Measurements from ENCODE around the gene PPP1R17.

PPP1R17 gene

GRCh38 chr7:31683445-31684225, 3.4 kb upstream of the PPP1R17 start:
- peaks cover 30% of the 10 kb centered on the region for H3K27me3 Mint-ChIP-seq
- H3K9me3 Mint-ChIP-seq = no peaks in the 10 kb centered on the region
- intact Hi-C loops (cut with micrococcal nuclease) = no loop called here
- H3K4me3 Mint-ChIP-seq = no peak overlapping the region
- H3K36me3 Mint-ChIP-seq (ENCODE audit: low read depth) = no peaks in the 10 kb centered on the region
- peaks cover 27% of the 10 kb centered on the region for H3K4me1 Mint-ChIP-seq (ENCODE audit: low read depth)
- no peak overlapping the region for H3K27ac Mint-ChIP-seq

- Mint-ChIP-seq H3K36me3 (ENCODE audit: low read depth) (no peaks in the 10 kb centered on the region), H3K27ac (peak overlapping the region; percentile 30), H3K9me3 (no peaks in the 10 kb centered on the region), H3K4me1 (ENCODE audit: low read depth) (peaks cover 44% of the 10 kb centered on the region), H3K4me3 (peak overlapping the region; percentile 26), H3K27me3 (peaks cover 8% of the 10 kb centered on the region)
- intact Hi-C loops (cut with micrococcal nuclease) = no loop called here
Observed at GRCh38 chr7:31688372-31688771, 1.4 kb downstream of the PPP1R17 start.

DNA sequence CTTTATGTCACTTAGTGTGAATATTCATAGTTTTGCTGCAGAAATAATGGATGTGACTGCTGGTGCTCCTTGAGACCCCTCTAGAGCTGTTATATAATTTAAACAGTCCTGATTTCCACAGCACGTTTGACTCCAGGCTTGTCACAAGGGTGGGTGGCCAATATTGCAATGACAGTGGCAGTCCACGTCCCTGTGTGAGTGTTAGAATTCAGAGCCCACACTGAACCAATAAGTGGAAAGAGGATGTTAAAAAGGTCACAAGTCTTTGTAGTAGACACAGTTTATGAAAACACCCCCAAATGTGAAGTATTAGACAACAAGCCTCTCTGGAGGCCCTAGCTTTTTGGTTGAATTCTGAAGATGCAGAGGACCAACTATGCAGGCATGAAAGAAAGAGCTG, 2.0 kb downstream of the PPP1R17 start:
- Mint-ChIP-seq H3K9me3 (no peaks in the 10 kb centered on the region), H3K27ac (peak overlapping the region; percentile 30), H3K4me3 (no peak overlapping the region), H3K27me3 (peaks cover 8% of the 10 kb centered on the region), H3K4me1 (ENCODE audit: low read depth) (peaks cover 44% of the 10 kb centered on the region), H3K36me3 (ENCODE audit: low read depth) (no peaks in the 10 kb centered on the region)
- intact Hi-C loops (cut with micrococcal nuclease) = no loop called here

GRCh38 chr7:31690935-31691334, 3.9 kb downstream of the PPP1R17 start:
- Mint-ChIP-seq H3K27me3 (peaks cover 6% of the 10 kb centered on the region), H3K4me1 (ENCODE audit: low read depth) (peaks cover 47% of the 10 kb centered on the region), H3K9me3 (no peaks in the 10 kb centered on the region), H3K36me3 (ENCODE audit: low read depth) (no peaks in the 10 kb centered on the region), H3K4me3 (no peak overlapping the region), H3K27ac (no peak overlapping the region)
- intact Hi-C loops (cut with micrococcal nuclease) = no loop called here

DNA sequence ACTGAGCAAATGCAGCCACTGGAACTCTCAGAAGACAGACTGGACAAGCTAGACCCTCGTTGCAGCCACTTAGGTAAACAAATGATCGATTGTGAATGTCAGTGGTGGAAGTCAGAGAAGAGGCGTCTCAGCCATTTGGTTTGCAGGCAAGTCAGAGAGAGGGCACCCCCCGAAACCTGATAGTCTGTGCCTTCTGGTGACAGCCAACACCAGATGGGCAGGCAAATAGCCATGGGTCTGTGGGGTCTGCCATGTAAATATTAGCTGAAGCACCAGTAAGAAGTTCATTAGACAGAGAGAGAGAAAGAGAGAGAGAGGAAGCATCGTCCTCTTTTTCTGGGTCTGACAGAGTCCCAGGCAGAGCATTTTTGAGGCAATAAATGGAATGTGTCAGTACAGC, 5.4 kb downstream of the PPP1R17 start:
- H3K27ac Mint-ChIP-seq = no peak overlapping the region
- H3K27me3 Mint-ChIP-seq = peaks cover 4% of the 10 kb centered on the region
- H3K4me3 Mint-ChIP-seq = no peak overlapping the region
- intact Hi-C loops (cut with micrococcal nuclease) = no loop called here
- no peaks in the 10 kb centered on the region for H3K9me3 Mint-ChIP-seq
- H3K4me1 Mint-ChIP-seq (ENCODE audit: low read depth) = peaks cover 38% of the 10 kb centered on the region
- H3K36me3 Mint-ChIP-seq (ENCODE audit: low read depth) = no peaks in the 10 kb centered on the region

DNA sequence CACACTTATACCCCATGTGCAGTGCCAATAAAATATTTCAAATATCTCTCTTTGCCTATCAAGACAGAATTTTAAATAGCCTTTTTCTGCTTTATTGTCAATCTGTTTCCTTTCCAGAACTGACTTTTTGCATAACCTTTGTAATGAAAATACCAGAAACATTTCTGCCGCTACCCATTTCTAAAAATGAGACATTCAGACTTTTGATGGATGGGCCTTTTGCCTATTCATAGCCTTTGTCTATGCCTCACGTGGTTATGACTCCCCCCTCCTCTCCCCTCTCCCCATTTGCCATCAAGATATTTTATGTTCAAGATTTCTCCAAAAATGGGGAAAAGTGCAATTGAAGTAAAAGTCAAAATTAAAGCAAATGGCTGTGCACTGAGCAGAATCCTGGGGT, 5.9 kb downstream of the PPP1R17 start:
- H3K9me3 Mint-ChIP-seq = no peaks in the 10 kb centered on the region
- peaks cover 34% of the 10 kb centered on the region for H3K4me1 Mint-ChIP-seq (ENCODE audit: low read depth)
- no peak overlapping the region for H3K27ac Mint-ChIP-seq
- H3K36me3 Mint-ChIP-seq (ENCODE audit: low read depth) = no peaks in the 10 kb centered on the region
- peaks cover 5% of the 10 kb centered on the region for H3K27me3 Mint-ChIP-seq
- intact Hi-C loops (cut with micrococcal nuclease) = no loop called here
- no peak overlapping the region for H3K4me3 Mint-ChIP-seq

GRCh38 chr7:31695859-31696614, 9.0 kb downstream of the PPP1R17 start:
- intact Hi-C loops (cut with micrococcal nuclease) = no loop called here
- peaks cover 8% of the 10 kb centered on the region for H3K27me3 Mint-ChIP-seq
- peaks cover 10% of the 10 kb centered on the region for H3K4me1 Mint-ChIP-seq (ENCODE audit: low read depth)
- no peaks in the 10 kb centered on the region for H3K36me3 Mint-ChIP-seq (ENCODE audit: low read depth)
- H3K4me3 Mint-ChIP-seq = no peak overlapping the region
- H3K27ac Mint-ChIP-seq = no peak overlapping the region
- H3K9me3 Mint-ChIP-seq = no peaks in the 10 kb centered on the region

GRCh38 chr7:31699050-31699449, 12.0 kb downstream of the PPP1R17 start:
- Mint-ChIP-seq H3K36me3 (ENCODE audit: low read depth) (no peaks in the 10 kb centered on the region), H3K27ac (no peak overlapping the region), H3K4me1 (ENCODE audit: low read depth) (peaks cover 10% of the 10 kb centered on the region), H3K4me3 (no peak overlapping the region), H3K9me3 (no peaks in the 10 kb centered on the region), H3K27me3 (peaks cover 12% of the 10 kb centered on the region)
- intact Hi-C loops (cut with micrococcal nuclease) = no loop called here

GRCh38 chr7:31702354-31702753, 15.3 kb downstream of the PPP1R17 start:
- Mint-ChIP-seq H3K4me3 (no peak overlapping the region), H3K9me3 (no peaks in the 10 kb centered on the region), H3K36me3 (ENCODE audit: low read depth) (no peaks in the 10 kb centered on the region), H3K27ac (no peak overlapping the region), H3K27me3 (peaks cover 20% of the 10 kb centered on the region), H3K4me1 (ENCODE audit: low read depth) (peaks cover 5% of the 10 kb centered on the region)
- intact Hi-C loops (cut with micrococcal nuclease) = no loop called here

- no peaks in the 10 kb centered on the region for H3K9me3 Mint-ChIP-seq
- no peak overlapping the region for H3K27ac Mint-ChIP-seq
- peaks cover 21% of the 10 kb centered on the region for H3K27me3 Mint-ChIP-seq
- intact Hi-C loops (cut with micrococcal nuclease) = no loop called here
- no peaks in the 10 kb centered on the region for H3K36me3 Mint-ChIP-seq (ENCODE audit: low read depth)
- H3K4me3 Mint-ChIP-seq = no peak overlapping the region
- peaks cover 5% of the 10 kb centered on the region for H3K4me1 Mint-ChIP-seq (ENCODE audit: low read depth)
Observed at GRCh38 chr7:31705377-31705776, 18.4 kb downstream of the PPP1R17 start.

DNA sequence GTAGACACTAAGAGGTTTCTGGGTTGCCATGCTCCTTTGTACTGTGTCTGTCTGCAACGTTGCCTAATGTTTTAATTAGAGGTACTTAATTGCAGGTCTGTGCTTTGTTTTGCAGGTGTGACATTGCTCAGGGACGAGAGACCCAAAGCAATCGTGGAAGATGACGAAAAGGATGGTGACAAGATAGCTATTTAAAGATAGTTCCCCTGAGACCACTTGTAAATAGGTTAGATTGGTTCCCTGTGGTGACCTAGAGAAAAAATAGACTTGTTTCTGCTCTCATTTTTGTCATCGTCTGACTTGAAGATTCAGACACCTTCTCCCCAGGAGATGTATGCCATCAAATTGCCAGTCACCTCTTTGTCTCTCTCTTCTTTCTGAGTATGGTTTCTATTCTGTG, 20.1 kb downstream of the PPP1R17 start:
- H3K4me1 Mint-ChIP-seq (ENCODE audit: low read depth) = peaks cover 5% of the 10 kb centered on the region
- H3K36me3 Mint-ChIP-seq (ENCODE audit: low read depth) = no peaks in the 10 kb centered on the region
- H3K27ac Mint-ChIP-seq = no peak overlapping the region
- no peaks in the 10 kb centered on the region for H3K9me3 Mint-ChIP-seq
- H3K27me3 Mint-ChIP-seq = peaks cover 25% of the 10 kb centered on the region
- H3K4me3 Mint-ChIP-seq = no peak overlapping the region
- intact Hi-C loops (cut with micrococcal nuclease) = no loop called here

GRCh38 chr7:31710171-31710570, 23.2 kb downstream of the PPP1R17 start:
- H3K27me3 Mint-ChIP-seq = peaks cover 34% of the 10 kb centered on the region
- H3K4me1 Mint-ChIP-seq (ENCODE audit: low read depth) = peaks cover 4% of the 10 kb centered on the region
- H3K9me3 Mint-ChIP-seq = no peaks in the 10 kb centered on the region
- H3K27ac Mint-ChIP-seq = no peak overlapping the region
- intact Hi-C loops (cut with micrococcal nuclease) = no loop called here
- no peaks in the 10 kb centered on the region for H3K36me3 Mint-ChIP-seq (ENCODE audit: low read depth)
- H3K4me3 Mint-ChIP-seq = no peak overlapping the region

DNA sequence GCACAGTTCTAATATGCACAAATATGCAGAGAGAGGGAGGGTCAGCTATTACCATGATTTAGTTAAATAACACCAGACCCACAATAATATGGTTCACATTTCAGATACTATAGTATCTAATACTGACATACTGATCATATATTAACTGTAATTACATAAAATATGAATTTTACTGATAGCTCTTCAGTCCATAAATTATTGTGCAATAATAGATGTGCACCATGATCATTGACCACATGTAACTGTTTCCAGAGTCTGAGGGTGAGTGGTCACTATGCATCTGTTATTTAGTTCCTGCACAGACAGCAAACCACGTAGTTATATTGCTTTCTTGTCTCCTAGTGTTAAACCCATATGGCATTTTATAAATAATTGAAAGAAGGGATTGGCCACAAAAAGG, 29.3 kb downstream of the PPP1R17 start:
- intact Hi-C loops (cut with micrococcal nuclease) = no loop called here
- peaks cover 24% of the 10 kb centered on the region for H3K27me3 Mint-ChIP-seq
- no peaks in the 10 kb centered on the region for H3K36me3 Mint-ChIP-seq (ENCODE audit: low read depth)
- no peaks in the 10 kb centered on the region for H3K4me1 Mint-ChIP-seq (ENCODE audit: low read depth)
- no peak overlapping the region for H3K27ac Mint-ChIP-seq
- no peaks in the 10 kb centered on the region for H3K9me3 Mint-ChIP-seq
- no peak overlapping the region for H3K4me3 Mint-ChIP-seq

DNA sequence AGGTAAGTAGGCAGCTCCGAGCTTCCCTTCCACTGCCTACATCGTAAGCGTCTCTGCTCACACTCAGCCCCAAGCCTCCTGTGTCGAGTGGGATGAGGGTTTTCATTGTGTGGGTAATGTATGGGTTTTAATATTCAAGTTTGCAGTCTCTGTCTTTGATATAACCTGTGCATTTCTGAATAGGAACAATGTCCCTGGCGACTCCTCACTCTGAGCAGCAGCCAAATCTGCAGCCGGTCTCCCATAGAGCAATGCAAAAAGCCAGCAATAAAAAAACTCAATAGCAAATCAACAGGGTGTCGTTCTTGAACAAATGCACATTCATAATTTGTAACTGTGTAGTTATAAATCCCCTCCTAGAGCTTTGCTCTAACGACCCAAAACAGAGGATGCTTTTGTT, 33.4 kb downstream of the PPP1R17 start:
- H3K9me3 Mint-ChIP-seq = no peaks in the 10 kb centered on the region
- H3K4me3 Mint-ChIP-seq = no peak overlapping the region
- intact Hi-C loops (cut with micrococcal nuclease) = no loop called here
- H3K27ac Mint-ChIP-seq = no peak overlapping the region
- H3K27me3 Mint-ChIP-seq = peaks cover 5% of the 10 kb centered on the region
- no peaks in the 10 kb centered on the region for H3K4me1 Mint-ChIP-seq (ENCODE audit: low read depth)
- H3K36me3 Mint-ChIP-seq (ENCODE audit: low read depth) = no peaks in the 10 kb centered on the region

All from dendritic cell treated with granulocyte-macrophage colony-stimulating factor and Interleukin-4, amounts not matched to agents 40 ng/mL and 50 ng/mL, for 4 days (primary cell).